ENCODE results near the gene ADH4.

Gene ADH4

DNA sequence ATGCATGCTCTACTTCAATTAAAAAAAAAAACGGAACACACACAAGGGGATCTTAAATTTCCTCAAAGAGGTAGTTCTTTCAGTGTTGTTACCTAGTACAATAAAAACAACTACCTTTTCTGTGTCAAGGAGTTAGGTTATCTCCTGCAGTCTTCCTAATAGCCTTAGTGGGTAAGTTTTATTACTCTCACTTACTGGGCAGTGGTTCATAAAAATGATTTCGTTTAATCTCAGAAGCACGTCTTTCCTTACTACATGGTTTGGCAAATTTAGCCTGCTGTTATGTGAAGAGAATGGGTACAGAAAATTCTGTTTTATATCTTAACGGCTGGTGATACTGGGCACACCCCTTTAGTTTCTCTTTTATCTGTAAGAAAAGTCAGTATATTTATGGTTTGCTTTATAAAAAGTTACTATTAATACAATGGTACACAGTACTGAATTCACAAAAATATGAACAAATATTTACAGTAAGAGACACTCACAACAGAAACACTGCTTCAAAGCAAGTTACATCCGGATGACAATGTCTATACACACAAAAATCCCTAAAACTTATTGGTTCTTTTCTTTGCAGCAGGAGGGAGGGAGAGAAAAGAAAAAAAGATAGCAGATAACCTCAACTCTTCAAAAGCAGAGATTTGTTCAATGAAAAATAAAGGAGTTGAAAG, 64.3 kb downstream of the ADH4 start:
- DNase-seq (ENCODE audit: low spot score): no peak

DNA sequence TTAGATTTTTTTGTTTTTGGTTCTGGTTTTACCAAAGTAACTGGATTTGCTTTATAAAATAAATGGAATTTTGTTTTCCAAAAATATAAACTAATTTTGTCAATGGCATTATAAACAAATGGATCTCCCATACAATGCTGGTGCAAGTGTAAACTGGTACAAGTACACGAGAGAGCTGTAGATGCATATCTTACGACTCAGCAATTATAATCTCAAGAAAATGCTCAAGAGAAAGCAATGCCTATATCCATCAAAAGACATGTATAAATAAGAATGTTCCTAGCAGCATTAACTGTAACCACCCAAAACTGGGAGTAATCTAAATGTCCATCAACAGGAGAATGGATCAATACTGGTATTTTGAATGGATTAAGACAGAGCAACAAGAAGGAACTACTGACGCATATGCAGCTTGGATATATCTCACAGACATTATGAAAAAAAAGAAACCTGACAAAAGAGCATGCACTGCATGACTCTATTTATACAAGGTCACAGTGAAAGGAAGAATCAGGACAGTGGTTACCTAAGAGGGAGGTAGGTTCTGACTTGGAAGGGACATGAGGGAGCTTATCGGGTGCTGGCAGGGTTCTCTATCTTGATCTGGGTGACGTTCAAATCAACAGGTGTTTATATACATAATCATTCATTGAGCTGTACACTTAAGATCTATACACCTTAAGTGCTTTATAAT, 65.0 kb downstream of the ADH4 start:
- DNase-seq (ENCODE audit: low spot score): no peak

DNA sequence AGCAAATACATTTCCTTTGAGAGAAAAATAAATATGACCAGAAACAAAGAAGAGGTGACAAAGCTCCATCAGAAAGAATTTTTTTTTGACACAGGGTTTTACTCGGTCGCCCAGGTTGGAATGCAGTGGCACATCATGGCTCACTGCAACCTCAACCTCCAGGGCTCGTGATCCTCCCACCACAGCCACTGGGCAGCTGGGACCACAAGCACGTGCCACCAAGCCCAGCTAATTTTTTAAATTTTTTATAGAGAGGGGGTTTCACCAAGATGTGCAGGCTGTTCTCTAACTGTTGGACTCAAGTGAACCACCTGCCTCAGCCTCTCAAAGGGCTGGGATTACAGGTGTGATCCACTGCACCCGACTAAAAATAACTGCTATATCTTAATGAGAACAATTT, 65.8 kb downstream of the ADH4 start:
- no peak for DNase-seq (ENCODE audit: low spot score)

DNA sequence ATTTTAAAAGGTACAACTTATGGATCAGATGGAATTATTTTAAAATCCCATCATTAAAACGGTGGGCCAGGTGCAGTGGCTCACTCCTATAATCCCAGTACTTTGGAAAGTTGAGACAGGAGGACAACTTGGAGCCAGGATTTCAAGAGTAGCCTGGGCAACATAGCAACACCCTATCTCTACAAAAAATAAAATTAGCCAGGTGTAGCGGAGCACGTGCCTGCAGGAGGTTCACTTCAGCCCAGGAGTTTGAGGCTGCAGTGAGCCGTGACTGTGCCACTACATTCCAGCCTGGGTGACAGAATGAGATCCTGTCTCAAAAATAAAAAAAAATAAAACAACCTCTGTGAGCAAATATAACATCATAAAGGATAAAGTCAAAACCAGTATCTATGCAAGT, 66.9 kb downstream of the ADH4 start:
- DNase-seq (ENCODE audit: low spot score): no peak

DNA sequence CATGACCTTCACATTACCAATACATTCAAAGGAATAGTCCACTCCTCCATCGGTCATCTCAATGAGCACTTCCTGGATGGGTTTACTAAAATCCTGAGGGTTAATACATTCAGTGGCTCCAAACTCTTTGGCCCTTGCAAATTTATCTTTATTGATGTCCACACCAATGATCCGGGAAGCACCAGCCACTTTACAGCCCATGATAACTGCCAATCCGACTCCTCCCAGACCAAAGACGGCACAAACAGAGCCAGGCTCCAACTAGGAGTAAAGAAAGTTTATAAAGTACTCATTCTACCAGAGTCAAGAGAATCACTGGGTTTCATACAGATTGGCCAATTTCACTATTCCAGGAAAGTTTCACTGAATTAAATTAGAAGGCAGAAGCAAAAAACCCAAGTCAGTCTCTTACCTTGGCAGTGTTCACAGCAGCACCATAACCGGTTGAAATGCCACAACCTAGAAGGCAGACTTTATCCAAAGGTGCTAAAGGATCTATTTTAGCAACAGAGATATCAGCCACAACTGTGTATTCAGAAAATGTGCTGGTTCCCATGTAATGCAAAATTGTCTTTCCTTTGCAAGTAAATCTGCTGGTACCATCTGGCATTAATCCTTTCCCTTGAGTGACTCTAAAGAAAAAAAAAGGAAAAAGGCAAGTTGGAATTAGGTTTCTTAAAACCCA, 67.7 kb downstream of the ADH4 start:
- DNase-seq (ENCODE audit: low spot score): no peak

DNA sequence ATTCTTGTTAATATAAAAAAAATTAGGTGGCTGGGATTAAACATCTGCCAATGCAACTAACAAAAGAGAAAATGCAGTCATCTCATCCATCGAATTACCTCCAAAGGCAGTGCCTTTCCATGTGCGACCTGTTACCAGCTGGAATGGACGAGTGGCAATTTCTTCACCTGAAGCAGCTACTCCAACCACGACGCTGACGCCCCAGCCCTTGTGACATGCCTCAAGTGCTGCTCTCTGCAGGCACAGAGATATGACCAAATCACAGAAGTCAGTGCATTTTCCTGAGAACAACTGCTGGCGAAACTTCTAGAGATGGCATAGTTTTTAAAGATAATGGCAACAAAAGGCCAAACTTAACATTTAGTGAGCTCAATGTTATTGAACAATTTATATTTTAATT, 69.3 kb downstream of the ADH4 start:
- no peak for DNase-seq (ENCODE audit: low spot score)

Measured in globus pallidus (tissue), 1 donor.